Tibial artery (tissue), 4 donors: ENCODE results near the gene TNFRSF6B.
"Not testable (repeated sequence)": the region's sequence is repeated elsewhere in the genome, so short reads cannot be mapped to it uniquely, and the experiment has no call there.

Source experiments
- DNase-seq, 2 donors: peaks; one replicate each; pipeline ENCODE4 v3.0.0-alpha.2; 2019
- H3K27ac ChIP-seq, 2 donors: fragments of 200-600 bp; sonication (generic) in 1 of 2; 1 replicate in 1 of 2; 2 replicates in 1 of 2; pipeline ENCODE4 v1.5.1; 2018 to 2019; ENCODE audit warnings: mild to moderate bottlenecking in 1 of 2
- H3K27me3 ChIP-seq, 2 donors: fragments of 200-600 bp; sonication (generic) in 1 of 2; one replicate each; pipeline versions ENCODE4 v1.5.1 to v1.6.0; 2016 to 2019
- H3K36me3 ChIP-seq, 3 donors: fragments of 200-600 bp; sonication (generic) in 2 of 3; one replicate each; pipeline ENCODE4 v1.5.1; 2016 to 2019; ENCODE audit warnings: mild to moderate bottlenecking in 2 of 3
- H3K4me1 ChIP-seq, 4 donors: fragments of 200-600 bp; sonication (generic) in 2 of 4; 1 replicate in 3 of 4; 2 replicates in 1 of 4; pipeline ENCODE4 v1.5.1; 2016 to 2019
- H3K4me3 ChIP-seq, 2 donors: fragments of 200-600 bp; sonication (generic) in 1 of 2; 1 replicate in 1 of 2; 2 replicates in 1 of 2; pipeline ENCODE4 v1.5.1; 2018 to 2019; ENCODE audit warnings: mild to moderate bottlenecking in 2 of 2
- H3K9me3 ChIP-seq, 3 donors: fragments of 200-600 bp; sonication (generic) in 1 of 3; one replicate each; pipeline ENCODE4 v1.5.1; 2016 to 2019
- CTCF ChIP-seq, 2 experiments: fragments of 200-600 bp in 1 of 2; fragments of 450-650 bp in 1 of 2; IDR thresholded peaks; one replicate each; pipeline ENCODE4 v1.5.1; 2017 to 2019; ENCODE audit warnings: antibody characterized with exemption in 2 of 2, mild to moderate bottlenecking in 1 of 2, moderate library complexity in 1 of 2
- intact Hi-C: fragments of 100-400 bp; cut with DNase I; formaldehyde crosslinking; loops from one replicate; pipeline ENCODE4 v1.15.0; 2023; ENCODE audit warnings: low total_unique reads

Gene TNFRSF6B

GRCh38 chr20:63664143-63664851 lies 32.2 kb upstream of the TNFRSF6B start:
- no peaks in the 10 kb centered on the region for H3K27me3 ChIP-seq
- TF ChIP-seq CTCF (IDR thresholded peaks at IDR 0.05) = no peak
- intact Hi-C loops = no loop called here
- DNase-seq = no peak
- no peak overlapping the region for H3K27ac ChIP-seq
- H3K9me3 ChIP-seq = no peaks in the 10 kb centered on the region
- no peak overlapping the region for H3K4me3 ChIP-seq
- H3K36me3 ChIP-seq = peaks cover 21 to 91% (median 71%) of the 10 kb centered on the region in 3 donors
- peaks cover 0 to 13% (median 5%) of the 10 kb centered on the region in 4 donors for H3K4me1 ChIP-seq

GRCh38 chr20:63664861-63665594 lies 31.4 kb upstream of the TNFRSF6B start:
- Histone ChIP-seq H3K9me3 (no peaks in the 10 kb centered on the region), H3K4me3 (no peak overlapping the region), H3K4me1 (peaks cover 0 to 6% (median 0%) of the 10 kb centered on the region in 4 donors), H3K36me3 (peaks cover 21 to 93% (median 71%) of the 10 kb centered on the region in 3 donors), H3K27ac (no peak overlapping the region), H3K27me3 (no peaks in the 10 kb centered on the region)
- DNase-seq = no peak
- intact Hi-C loops = no loop called here
- TF ChIP-seq CTCF (IDR thresholded peaks at IDR 0.05) = no peak

- Histone ChIP-seq H3K9me3 (no peaks in the 10 kb centered on the region), H3K27me3 (no peaks in the 10 kb centered on the region), H3K36me3 (peaks cover 21 to 93% (median 71%) of the 10 kb centered on the region in 3 donors), H3K27ac (no peak overlapping the region), H3K4me1 (no peaks in the 10 kb centered on the region), H3K4me3 (no peak overlapping the region)
- DNase-seq = no peak
- intact Hi-C loops = no loop called here
- no peak for TF ChIP-seq CTCF (IDR thresholded peaks at IDR 0.05)
These were observed 30.7 kb upstream of the TNFRSF6B start for GRCh38 chr20:63665708-63666107.

GRCh38 chr20:63667858-63668257 lies 28.6 kb upstream of the TNFRSF6B start:
- Histone ChIP-seq H3K4me1 (no peaks in the 10 kb centered on the region), H3K36me3 (peaks cover 25 to 88% (median 63%) of the 10 kb centered on the region in 3 donors), H3K27ac (no peak overlapping the region), H3K27me3 (no peaks in the 10 kb centered on the region), H3K4me3 (no peak overlapping the region), H3K9me3 (no peaks in the 10 kb centered on the region)
- intact Hi-C loops = no loop called here
- DNase-seq = no peak
- TF ChIP-seq CTCF (IDR thresholded peaks at IDR 0.05) = no peak

GRCh38 chr20:63668351-63668750 lies 28.1 kb upstream of the TNFRSF6B start:
- Histone ChIP-seq H3K36me3 (peaks cover 30 to 88% (median 60%) of the 10 kb centered on the region in 3 donors), H3K27me3 (no peaks in the 10 kb centered on the region), H3K9me3 (no peaks in the 10 kb centered on the region), H3K4me3 (no peak overlapping the region), H3K4me1 (no peaks in the 10 kb centered on the region), H3K27ac (no peak overlapping the region)
- intact Hi-C loops = no loop called here
- no peak for DNase-seq
- TF ChIP-seq CTCF (IDR thresholded peaks at IDR 0.05) = no peak

GRCh38 chr20:63671695-63672094 lies 24.8 kb upstream of the TNFRSF6B start:
- DNase-seq, H3K27me3 ChIP-seq, intact Hi-C loops, H3K4me3 ChIP-seq, H3K4me1 ChIP-seq, H3K27ac ChIP-seq, H3K9me3 ChIP-seq: not testable (repeated sequence)
- peaks cover 39 to 86% (median 66%) of the 10 kb centered on the region in 3 donors for H3K36me3 ChIP-seq
